GM12801 (cell line): ENCODE data around the gene CD1D.

Source experiments
- TF ChIP-seq, protein P1 (sequence below): IDR thresholded peaks from one replicate; pipeline ENCODE4 v1.5.1; 2011; ENCODE audit warnings: control low read depth; ENCODE audit not compliant: insufficient read length; ENCODE audit errors: extremely low read depth

The CD1D gene

DNA sequence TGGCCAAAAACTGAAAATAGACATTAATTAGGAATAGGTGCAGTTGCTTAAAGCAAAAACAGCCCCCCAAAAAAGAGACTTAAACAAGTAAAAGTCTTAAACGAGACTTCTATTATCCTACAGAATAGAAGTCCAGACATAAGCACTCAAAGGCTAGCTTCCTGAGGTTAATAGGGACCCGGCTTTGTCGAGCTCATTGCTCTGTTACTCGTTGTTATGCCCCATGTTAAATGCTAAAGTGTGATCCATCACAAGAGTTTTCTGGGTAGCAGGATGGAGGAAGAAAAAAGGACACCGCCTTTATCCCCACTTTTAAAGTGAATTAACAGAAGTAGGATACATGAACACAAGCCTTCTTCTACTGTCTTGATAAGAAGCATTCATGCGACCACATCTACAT is 10.6 kb downstream of the CD1D start:
- TF ChIP-seq, protein P1, sequence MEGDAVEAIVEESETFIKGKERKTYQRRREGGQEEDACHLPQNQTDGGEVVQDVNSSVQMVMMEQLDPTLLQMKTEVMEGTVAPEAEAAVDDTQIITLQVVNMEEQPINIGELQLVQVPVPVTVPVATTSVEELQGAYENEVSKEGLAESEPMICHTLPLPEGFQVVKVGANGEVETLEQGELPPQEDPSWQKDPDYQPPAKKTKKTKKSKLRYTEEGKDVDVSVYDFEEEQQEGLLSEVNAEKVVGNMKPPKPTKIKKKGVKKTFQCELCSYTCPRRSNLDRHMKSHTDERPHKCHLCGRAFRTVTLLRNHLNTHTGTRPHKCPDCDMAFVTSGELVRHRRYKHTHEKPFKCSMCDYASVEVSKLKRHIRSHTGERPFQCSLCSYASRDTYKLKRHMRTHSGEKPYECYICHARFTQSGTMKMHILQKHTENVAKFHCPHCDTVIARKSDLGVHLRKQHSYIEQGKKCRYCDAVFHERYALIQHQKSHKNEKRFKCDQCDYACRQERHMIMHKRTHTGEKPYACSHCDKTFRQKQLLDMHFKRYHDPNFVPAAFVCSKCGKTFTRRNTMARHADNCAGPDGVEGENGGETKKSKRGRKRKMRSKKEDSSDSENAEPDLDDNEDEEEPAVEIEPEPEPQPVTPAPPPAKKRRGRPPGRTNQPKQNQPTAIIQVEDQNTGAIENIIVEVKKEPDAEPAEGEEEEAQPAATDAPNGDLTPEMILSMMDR, result no peak

- TF ChIP-seq, protein P1, result no peak
These were observed 15.8 kb downstream of the CD1D start for GRCh38 chr1:158196461-158196860.

GRCh38 chr1:158199849-158200248 is 19.2 kb downstream of the CD1D start:
- TF ChIP-seq, protein P1, result no peak

- TF ChIP-seq, protein P1, result no peak
These were observed 19.8 kb downstream of the CD1D start for GRCh38 chr1:158200527-158200926.

- TF ChIP-seq, protein P1, result no peak
These were observed 23.2 kb downstream of the CD1D start for GRCh38 chr1:158203693-158204457.

GRCh38 chr1:158204458-158204827 is 23.7 kb downstream of the CD1D start:
- TF ChIP-seq, protein P1, result no peak

GRCh38 chr1:158208586-158209116 is 28.0 kb downstream of the CD1D start:
- TF ChIP-seq, protein P1, result no peak
